Measurements from ENCODE around the gene ARPC5L.

GRCh38 chr9:124881138-124881743, 19.3 kb downstream of the ARPC5L start:
- TF ChIP-seq CTCF (conservative IDR thresholded peaks at IDR 0.05; ENCODE audit: low read depth, low read length) = no peak
- TF ChIP-seq EZH2 (IDR thresholded peaks at IDR 0.05; ENCODE audit: borderline replicate concordance, low read depth, low read length, poor library complexity, severe bottlenecking) = no peak
